Choroid plexus epithelial cell (primary cell): ENCODE measurements around the gene KRTAP4-7.
"Not testable (repeated sequence)": the region's sequence is repeated elsewhere in the genome, so short reads cannot be mapped to it uniquely, and the experiment has no call there.

Source experiments
- DNase-seq: peaks from one replicate; pipeline ENCODE4 v3.0.0-alpha.2; 2010; ENCODE audit warnings: low read depth
- H3K4me3 ChIP-seq: 2 replicates; pipeline ENCODE4 v1.5.1; 2011; ENCODE audit warnings: low read depth, mild to moderate bottlenecking, control low read depth, low read length, moderate library complexity
- CTCF ChIP-seq: conservative IDR thresholded peaks from 2 replicates; pipeline ENCODE4 v1.5.1; 2011; ENCODE audit warnings: low read depth, mild to moderate bottlenecking, control low read depth, inconsistent platforms, low read length, moderate library complexity

KRTAP4-7 gene

GRCh38 chr17:41111151-41111885, 27.4 kb downstream of the KRTAP4-7 start:
- no peak overlapping the region for H3K4me3 ChIP-seq
- TF ChIP-seq CTCF = no peak
- DNase-seq = no peak

GRCh38 chr17:41116297-41116696, 32.3 kb downstream of the KRTAP4-7 start:
- DNase-seq = no peak
- H3K4me3 ChIP-seq = no peak overlapping the region
- no peak for TF ChIP-seq CTCF

GRCh38 chr17:41117846-41118386, 34.0 kb downstream of the KRTAP4-7 start, which contains the start of gene KRTAP4-11:
KRTAP4-11 (minus strand) TSS chr17:41118373; CDS start chr17:41118315, 58 bp downstream.
- DNase-seq = not testable (repeated sequence)

GRCh38 chr17:41118721-41119120, 34.8 kb downstream of the KRTAP4-7 start:
- no peak for TF ChIP-seq CTCF
- H3K4me3 ChIP-seq = no peak overlapping the region
- no peak for DNase-seq

More at GRCh38 chr17:41117846-41118386, 34.0 kb downstream of the KRTAP4-7 start, which contains the start of gene KRTAP4-11:
- not testable (repeated sequence) for H3K4me3 ChIP-seq

GRCh38 chr17:41119696-41120690, 36.0 kb downstream of the KRTAP4-7 start:
- not testable (repeated sequence) for DNase-seq

GRCh38 chr17:41121742-41122141, 37.8 kb downstream of the KRTAP4-7 start:
- no peak for DNase-seq
- no peak overlapping the region for H3K4me3 ChIP-seq
- TF ChIP-seq CTCF = no peak

More at GRCh38 chr17:41119696-41120690, 36.0 kb downstream of the KRTAP4-7 start:
- not testable (repeated sequence) for H3K4me3 ChIP-seq

- H3K4me3 ChIP-seq, DNase-seq: not testable (repeated sequence)
Observed at GRCh38 chr17:41123292-41123990, 39.5 kb downstream of the KRTAP4-7 start.

- H3K4me3 ChIP-seq = not testable (repeated sequence)
- peak; percentile 13 for DNase-seq
Observed at GRCh38 chr17:41123991-41124371, 40.0 kb downstream of the KRTAP4-7 start, which contains the start of gene KRTAP4-12. KRTAP4-12 (minus strand) TSS chr17:41124182; CDS start chr17:41124122, 60 bp downstream.
